ENCODE results near the gene CCL11.

- TF ChIP-seq CTCF (IDR thresholded peaks at IDR 0.05), result no peak
- TF ChIP-seq POLR2AphosphoS5 (IDR thresholded peaks at IDR 0.05), result no peak
Observed at GRCh38 chr17:34299956-34300577, 14.5 kb downstream of the CCL11 start.

Measured in breast epithelium (tissue), 3 donors.